Measurements from ENCODE around the gene MCTP1. TPM values are rescaled to one million over a fixed set of nuclear protein-coding genes. Genes with fewer than 3 reads are reported as not detected.

MCTP1 gene
- total RNA-seq, 1 experiment from 2014 or later, result 0.44 TPM

DNA sequence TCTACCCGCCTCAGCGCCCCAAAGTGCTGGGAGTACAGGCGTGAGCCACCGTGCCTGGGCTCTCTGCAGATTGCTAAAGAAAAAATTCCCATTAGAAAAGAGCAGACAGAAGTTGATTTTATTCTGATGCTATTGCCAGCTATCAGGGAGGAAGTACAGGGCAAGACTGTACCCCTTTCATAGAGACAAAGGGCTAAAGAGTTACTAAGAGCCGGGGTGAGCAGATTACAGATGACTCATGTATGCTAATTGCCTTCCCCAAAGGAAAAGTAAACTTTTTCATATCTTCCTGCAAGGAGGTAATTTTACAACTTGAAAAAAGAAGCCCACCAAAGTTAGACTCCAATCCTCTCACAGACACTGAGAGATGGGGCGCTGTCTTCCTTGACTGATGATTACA is 42.3 kb upstream of the MCTP1 start:
- TF ChIP-seq ZFX (IDR thresholded peaks at IDR 0.05), result no peak
- no peak for TF ChIP-seq CTCF (IDR thresholded peaks at IDR 0.05 in 2 of 3, conservative IDR thresholded peaks at IDR 0.05 in 1 of 3; ENCODE audit: borderline replicate concordance in 1 of 3, insufficient read depth in 1 of 3, low read depth in 2 of 3, low read length in 2 of 3)
- no peak for TF ChIP-seq RAD21 (IDR thresholded peaks at IDR 0.05; ENCODE audit: low read depth)
- no peak for TF ChIP-seq TCF7L2 (IDR thresholded peaks at IDR 0.05; ENCODE audit: borderline replicate concordance, extremely low read depth, insufficient read depth, insufficient read length)
- no peak for TF ChIP-seq JUND (IDR thresholded peaks at IDR 0.05)
- TF ChIP-seq ATF3 (IDR thresholded peaks at IDR 0.05), result no peak
- no peak for TF ChIP-seq SP1 (IDR thresholded peaks at IDR 0.05; ENCODE audit: low read depth)
- TF ChIP-seq FOSL1 (IDR thresholded peaks at IDR 0.05; ENCODE audit: low read depth), result no peak
- no peak for TF ChIP-seq ZBTB33 (IDR thresholded peaks at IDR 0.05; ENCODE audit: extremely low read depth, insufficient replicate concordance, low read length)
- TF ChIP-seq ZNF274 (IDR thresholded peaks at IDR 0.05; ENCODE audit: low read depth, low read length), result no peak
- TF ChIP-seq SIN3A (IDR thresholded peaks at IDR 0.05; ENCODE audit: low read depth), result no peak
- TF ChIP-seq SRF (IDR thresholded peaks at IDR 0.05; ENCODE audit: low read depth), result no peak
- TF ChIP-seq EGR1 (IDR thresholded peaks at IDR 0.05; ENCODE audit: low read depth), result no peak
- no peak for TF ChIP-seq REST (IDR thresholded peaks at IDR 0.05; ENCODE audit: low read depth)
- no peak for TF ChIP-seq EZH2phosphoT487 (IDR thresholded peaks at IDR 0.05; ENCODE audit: borderline replicate concordance)
- no peak for TF ChIP-seq POLR2AphosphoS5 (IDR thresholded peaks at IDR 0.05; ENCODE audit: low read depth, low read length)
- TF ChIP-seq POLR2A (IDR thresholded peaks at IDR 0.05; ENCODE audit: borderline replicate concordance, extremely low read depth, insufficient read depth, insufficient read length), result no peak
- no peak for TF ChIP-seq ELF1 (IDR thresholded peaks at IDR 0.05; ENCODE audit: borderline replicate concordance, low read depth)
- TF ChIP-seq CEBPB (IDR thresholded peaks at IDR 0.05; ENCODE audit: low read depth), result no peak
- TF ChIP-seq, protein P1, sequence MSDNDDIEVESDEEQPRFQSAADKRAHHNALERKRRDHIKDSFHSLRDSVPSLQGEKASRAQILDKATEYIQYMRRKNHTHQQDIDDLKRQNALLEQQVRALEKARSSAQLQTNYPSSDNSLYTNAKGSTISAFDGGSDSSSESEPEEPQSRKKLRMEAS (IDR thresholded peaks at IDR 0.05), result no peak
- Histone ChIP-seq H4K20me1 (ENCODE audit: insufficient read depth) (no peaks in the 10 kb centered on the region), H3K9me3 (ENCODE audit: control insufficient read depth in 1 of 2, insufficient read depth in 1 of 2, low read depth in 1 of 2, low read length in 2 of 2) (no peaks in the 10 kb centered on the region), H3K27ac (ENCODE audit: low read depth, low read length) (no peak overlapping the region), H3K36me3 (ENCODE audit: control insufficient read depth in 1 of 2, insufficient read depth in 2 of 2, low read length in 2 of 2) (no peaks in the 10 kb centered on the region), H3K79me2 (ENCODE audit: insufficient read depth, low read length) (no peaks in the 10 kb centered on the region), H2AFZ (ENCODE audit: low read depth, low read length, poor library complexity, severe bottlenecking) (no peak overlapping the region), H3K4me1 (ENCODE audit: control insufficient read depth in 1 of 2, insufficient read depth in 2 of 2, low read length in 2 of 2) (no peaks in the 10 kb centered on the region), H3K4me3 (replicated peaks in 1 of 2; ENCODE audit: low read depth in 1 of 2, low read length in 2 of 2) (no peak overlapping the region), H3K9ac (ENCODE audit: low read length) (no peak overlapping the region), H3K9me2 (ENCODE audit: insufficient read depth) (no peaks in the 10 kb centered on the region), H3K4me2 (ENCODE audit: low read length) (no peak overlapping the region), H3K27me3 (ENCODE audit: insufficient read depth, low read length) (no peaks in the 10 kb centered on the region)
- ATAC-seq, result no peak
- no TSS peak for BruUV-seq (replicated peaks)
- POLR2A ChIA-PET, result no interaction called here
- no peak for DNase-seq (ENCODE audit: low read depth, low spot score)
- intact Hi-C loops (cut with micrococcal nuclease), result no loop called here
- CTCF ChIA-PET, result no interaction called here
- RAD21 ChIA-PET (ENCODE audit: low non-redundant PET in 1 of 2, low total read pairs in 2 of 2, uncharacterized antibody in 2 of 2, unreplicated experiment in 2 of 2), result no interaction called here

Data from HCT116 (cell line).